Endometrial microvascular endothelial cells (primary cell): Measurements from ENCODE around the gene LRRC37B. TPM values are rescaled to one million over a fixed set of nuclear protein-coding genes. Genes with fewer than 3 reads are reported as not detected.
"Not testable (repeated sequence)": the region's sequence is repeated elsewhere in the genome, so short reads cannot be mapped to it uniquely, and the experiment has no call there.

Experiments used
- in situ Hi-C: cut with HindIII; loops from 2 replicates; pipeline ENCODE4 v1.10.0; 2017; ENCODE audit warnings: low sequenced_read_pairs, low pct_unique_long_range_greater_than_20kb; ENCODE audit errors: inconsistent ontology term
- total RNA-seq: library from RNA; depleted of rRNA; stranded (reverse); fragments of >200 nt; gene quantifications from one replicate; pipeline ENCODE4 v1.2.3, GENCODE V29; 2015; ENCODE audit errors: inconsistent ontology term

Gene LRRC37B
- total RNA-seq, 1 donor from 2014 or later: 3.9 TPM

GRCh38 chr17:32033812-32034211 is 26.6 kb downstream of the LRRC37B start:
- in situ Hi-C loops: not testable (repeated sequence)

GRCh38 chr17:32040246-32040645 is 33.1 kb downstream of the LRRC37B start:
- in situ Hi-C loops: not testable (repeated sequence)

GRCh38 chr17:32041306-32041875 is 34.2 kb downstream of the LRRC37B start:
- in situ Hi-C loops: not testable (repeated sequence)

- in situ Hi-C loops: not testable (repeated sequence)
Observed at GRCh38 chr17:32042266-32042665, 35.1 kb downstream of the LRRC37B start.

- in situ Hi-C loops: not testable (repeated sequence)
Observed at GRCh38 chr17:32045611-32046010, 38.4 kb downstream of the LRRC37B start.

- in situ Hi-C loops: not testable (repeated sequence)
Observed at GRCh38 chr17:32047663-32048062, 40.5 kb downstream of the LRRC37B start.

- in situ Hi-C loops: not testable (repeated sequence)
Observed at GRCh38 chr17:32054985-32055384, 47.8 kb downstream of the LRRC37B start.

- in situ Hi-C loops: not testable (repeated sequence)
Observed at GRCh38 chr17:32055425-32055824, 48.2 kb downstream of the LRRC37B start.

- in situ Hi-C loops: not testable (repeated sequence)
Observed at GRCh38 chr17:32056500-32056899, 49.3 kb downstream of the LRRC37B start.

GRCh38 chr17:32057460-32058105 is 50.4 kb downstream of the LRRC37B start:
- in situ Hi-C loops: not testable (repeated sequence)

- in situ Hi-C loops: not testable (repeated sequence)
Observed at GRCh38 chr17:32060695-32061094, 53.5 kb downstream of the LRRC37B start.

GRCh38 chr17:32061840-32062239 is 54.7 kb downstream of the LRRC37B start:
- in situ Hi-C loops: not testable (repeated sequence)

GRCh38 chr17:32064091-32064490 is 56.9 kb downstream of the LRRC37B start:
- in situ Hi-C loops: not testable (repeated sequence)

- in situ Hi-C loops: not testable (repeated sequence)
Observed at GRCh38 chr17:32066123-32066680, 59.0 kb downstream of the LRRC37B start.

GRCh38 chr17:32066863-32067642 is 59.9 kb downstream of the LRRC37B start:
- in situ Hi-C loops: not testable (repeated sequence)

GRCh38 chr17:32069067-32069466 is 61.9 kb downstream of the LRRC37B start:
- in situ Hi-C loops: not testable (repeated sequence)

- in situ Hi-C loops: not testable (repeated sequence)
Observed at GRCh38 chr17:32071961-32072360, 64.8 kb downstream of the LRRC37B start.

- in situ Hi-C loops: not testable (repeated sequence)
Observed at GRCh38 chr17:32073131-32073530, 65.9 kb downstream of the LRRC37B start.

- in situ Hi-C loops: not testable (repeated sequence)
Observed at GRCh38 chr17:32079753-32080152, 72.6 kb downstream of the LRRC37B start.
